Stomach (tissue), 9 donors: ENCODE measurements around the gene BCAP31. TPM values are rescaled to one million over a fixed set of nuclear protein-coding genes. Genes with fewer than 3 reads are reported as not detected.
"Not testable (repeated sequence)": the region's sequence is repeated elsewhere in the genome, so short reads cannot be mapped to it uniquely, and the experiment has no call there.

ENCODE experiments used
- DNase-seq, 2 donors: peaks; one replicate each; pipeline versions ENCODE4 v3.0.0 to v3.0.0-alpha.2; 2013 to 2019
- H3K27ac ChIP-seq, 5 donors: fragments of 200-600 bp in 4 of 5; sonication (generic) in 4 of 5; one replicate each; pipeline ENCODE4 v1.5.1; 2013 to 2019; ENCODE audit warnings: mild to moderate bottlenecking in 1 of 5, moderate library complexity in 1 of 5
- H3K27me3 ChIP-seq, 3 donors: fragments of 200-600 bp; sonication (generic); one replicate each; pipeline ENCODE4 v1.5.1; 2017 to 2019; ENCODE audit warnings: mixed run types in 1 of 3
- H3K36me3 ChIP-seq, 4 donors: fragments of 200-600 bp; sonication (generic); 1 replicate in 3 of 4; 2 replicates in 1 of 4; pipeline ENCODE4 v1.5.1; 2016 to 2019
- H3K4me1 ChIP-seq, 4 donors: fragments of 200-600 bp; sonication (generic); one replicate each; pipeline ENCODE4 v1.5.1; 2016 to 2019
- H3K4me3 ChIP-seq, 4 donors: fragments of 200-600 bp; sonication (generic) in 3 of 4; one replicate each; pipeline ENCODE4 v1.5.1; 2016 to 2019; ENCODE audit warnings: mild to moderate bottlenecking in 1 of 4
- H3K9me3 ChIP-seq, 4 donors: fragments of 200-600 bp; sonication (generic); one replicate each; pipeline ENCODE4 v1.5.1; 2016 to 2019
- EP300 ChIP-seq: sonication (generic); formaldehyde crosslinking; IDR thresholded peaks from one replicate; pipeline ENCODE4 v1.6.1; 2017; ENCODE audit warnings: antibody characterized with exemption
- POLR2A ChIP-seq, 4 donors: fragments of 450-650 bp; IDR thresholded peaks; one replicate each; pipeline ENCODE4 v1.6.1; 2016; ENCODE audit warnings: antibody characterized with exemption in 4 of 4, control low read depth in 2 of 4, mild to moderate bottlenecking in 1 of 4, moderate library complexity in 1 of 4
- POLR2AphosphoS5 ChIP-seq, 3 donors: sonication (generic); formaldehyde crosslinking; IDR thresholded peaks; one replicate each; pipeline ENCODE4 v1.6.1; 2016; ENCODE audit warnings: antibody characterized with exemption in 3 of 3
- WGBS, 5 donors: extraction: QIAGEN DNeasy Blood & Tissue Kit in 3 of 5; methylation state at CpG; one replicate each; pipeline versions ENCODE4 v1.1.5 to v1.1.7; 2013 to 2018; 5-methylcytosine and 5-hydroxymethylcytosine counted together
- intact Hi-C: fragments of 100-400 bp; cut with DNase I; formaldehyde crosslinking; loops from one replicate; pipeline ENCODE4 v1.15.1; 2023; ENCODE audit warnings: low total_unique reads
- polyA plus RNA-seq, 3 donors: library from polyadenylated mRNA; stranded (reverse); fragments of 200-250 nt; gene quantifications; one replicate each; pipeline ENCODE4 v1.2.3, GENCODE V29; 2013
- total RNA-seq, 5 donors: library from RNA; depleted of rRNA; stranded (reverse); fragments of >200 nt; gene quantifications; one replicate each; pipeline versions ENCODE4 v1.1.0 to v1.2.3, GENCODE V29; 2014 to 2016
- TF ChIP-seq, protein P1 (sequence below), 7 experiments: fragments of 450-650 bp in 4 of 7; fragments of 200-600 bp in 3 of 7; sonication (generic) in 3 of 7; IDR thresholded peaks; one replicate each; pipeline ENCODE4 v1.5.1; 2016 to 2019; ENCODE audit warnings: antibody characterized with exemption in 7 of 7, control low read depth in 2 of 7, mild to moderate bottlenecking in 1 of 7
- donor health status: healthy with polysubstance abuse.
- donor health status: Bipolar disorder and iron deficiency.
- donor health status: healthy.

BCAP31 gene
- total and polyA plus RNA-seq, 8 donors = 0.58 to 156 (median 82.0) TPM

GRCh38 chrX:153733651-153734240 is 9.6 kb upstream of the BCAP31 start:
- no peak overlapping the region for H3K27ac ChIP-seq
- H3K9me3 ChIP-seq = peaks cover 0 to 36% (median 6%) of the 10 kb centered on the region in 4 donors
- TF ChIP-seq EP300 (no peak), POLR2A (IDR thresholded peaks at IDR 0.05) (no peak), POLR2AphosphoS5 (IDR thresholded peaks at IDR 0.05) (no peak)
- TF ChIP-seq, protein P1, sequence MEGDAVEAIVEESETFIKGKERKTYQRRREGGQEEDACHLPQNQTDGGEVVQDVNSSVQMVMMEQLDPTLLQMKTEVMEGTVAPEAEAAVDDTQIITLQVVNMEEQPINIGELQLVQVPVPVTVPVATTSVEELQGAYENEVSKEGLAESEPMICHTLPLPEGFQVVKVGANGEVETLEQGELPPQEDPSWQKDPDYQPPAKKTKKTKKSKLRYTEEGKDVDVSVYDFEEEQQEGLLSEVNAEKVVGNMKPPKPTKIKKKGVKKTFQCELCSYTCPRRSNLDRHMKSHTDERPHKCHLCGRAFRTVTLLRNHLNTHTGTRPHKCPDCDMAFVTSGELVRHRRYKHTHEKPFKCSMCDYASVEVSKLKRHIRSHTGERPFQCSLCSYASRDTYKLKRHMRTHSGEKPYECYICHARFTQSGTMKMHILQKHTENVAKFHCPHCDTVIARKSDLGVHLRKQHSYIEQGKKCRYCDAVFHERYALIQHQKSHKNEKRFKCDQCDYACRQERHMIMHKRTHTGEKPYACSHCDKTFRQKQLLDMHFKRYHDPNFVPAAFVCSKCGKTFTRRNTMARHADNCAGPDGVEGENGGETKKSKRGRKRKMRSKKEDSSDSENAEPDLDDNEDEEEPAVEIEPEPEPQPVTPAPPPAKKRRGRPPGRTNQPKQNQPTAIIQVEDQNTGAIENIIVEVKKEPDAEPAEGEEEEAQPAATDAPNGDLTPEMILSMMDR (IDR thresholded peaks at IDR 0.05) = no peak
- DNase-seq = no peak
- H3K4me1 ChIP-seq = peaks cover 0 to 4% (median 1%) of the 10 kb centered on the region in 4 donors
- H3K4me3 ChIP-seq = no peak overlapping the region
- WGBS, 5 donors = 72 to 86% (median 82%) methylated on average over 5 to 15 of the region's 15 CpGs
- H3K27me3 ChIP-seq = no peaks in the 10 kb centered on the region
- intact Hi-C loops = no loop called here
- peaks cover 0 to 46% (median 30%) of the 10 kb centered on the region in 4 donors for H3K36me3 ChIP-seq

DNA sequence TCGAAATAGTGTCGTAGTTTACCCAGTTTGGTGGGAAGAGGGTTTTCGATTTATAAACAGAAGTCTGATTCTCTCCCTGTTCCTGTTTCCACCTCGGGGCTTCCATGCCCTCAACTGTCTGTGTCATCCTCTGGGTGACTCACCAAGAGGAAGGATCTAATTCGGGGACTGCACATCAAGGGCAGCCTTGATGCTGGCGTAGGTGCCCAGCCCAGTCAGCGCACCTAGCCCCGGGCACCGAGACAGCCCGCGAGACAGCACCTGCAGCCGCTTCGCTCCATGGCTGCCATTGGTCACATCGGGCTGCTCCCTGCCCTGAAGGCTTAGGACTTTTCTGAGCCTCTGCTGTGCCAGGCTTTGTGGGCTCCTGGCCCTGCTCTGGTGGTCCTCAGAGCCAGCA is 8.2 kb upstream of the BCAP31 start:
- Histone ChIP-seq H3K9me3 (peaks cover 0 to 36% (median 6%) of the 10 kb centered on the region in 4 donors), H3K4me3 (no peak overlapping the region), H3K27me3 (no peaks in the 10 kb centered on the region), H3K27ac (no peak overlapping the region), H3K4me1 (peaks cover 9 to 17% (median 15%) of the 10 kb centered on the region in 4 donors), H3K36me3 (peaks cover 0 to 42% (median 24%) of the 10 kb centered on the region in 4 donors)
- DNase-seq = no peak
- WGBS, 5 donors = 77 to 94% (median 92%) methylated on average over 3 to 14 of the region's 14 CpGs
- no peak for TF ChIP-seq EP300
- TF ChIP-seq, protein P1 (IDR thresholded peaks at IDR 0.05) = no peak
- no peak for TF ChIP-seq POLR2A (IDR thresholded peaks at IDR 0.05)
- no peak for TF ChIP-seq POLR2AphosphoS5 (IDR thresholded peaks at IDR 0.05)
- intact Hi-C loops = no loop called here

DNA sequence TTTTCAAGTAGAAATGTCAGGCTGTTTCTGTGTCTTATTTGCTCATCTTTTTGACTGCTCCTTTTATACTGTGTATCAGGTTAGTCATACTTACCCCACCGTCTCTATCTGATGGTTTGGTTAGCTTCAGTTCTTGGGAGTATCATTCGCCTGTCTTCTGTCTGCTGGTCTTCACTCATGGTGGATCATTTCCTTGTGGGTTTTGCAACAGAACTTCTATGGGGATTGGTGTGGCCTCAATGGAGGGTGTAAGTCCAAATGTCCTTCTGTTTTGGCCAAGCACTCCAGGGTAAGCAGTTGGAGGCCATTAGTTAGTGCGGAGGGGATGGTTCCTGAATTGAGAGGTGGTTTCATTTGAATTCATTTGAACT is 7.6 kb upstream of the BCAP31 start:
- Histone ChIP-seq H3K27me3 (no peaks in the 10 kb centered on the region), H3K4me3 (no peak overlapping the region), H3K27ac (peak overlapping the region in 1 of 5 donors; percentile 17), H3K36me3 (peaks cover 0 to 36% (median 18%) of the 10 kb centered on the region in 4 donors), H3K4me1 (peaks cover 15 to 23% (median 20%) of the 10 kb centered on the region in 4 donors), H3K9me3 (peaks cover 0 to 36% (median 6%) of the 10 kb centered on the region in 4 donors)
- DNase-seq = no peak
- whole genome bisulfite sequencing, 5 donors = 65 to 95% (median 92%) methylated on average over 3 of the region's 3 CpGs
- intact Hi-C loops = no loop called here
- TF ChIP-seq, protein P1 (IDR thresholded peaks at IDR 0.05) = no peak
- TF ChIP-seq EP300 (no peak), POLR2AphosphoS5 (IDR thresholded peaks at IDR 0.05) (no peak), POLR2A (IDR thresholded peaks at IDR 0.05) (no peak)

GRCh38 chrX:153731117-153731844 is 7.1 kb upstream of the BCAP31 start:
- H3K27me3 ChIP-seq = no peaks in the 10 kb centered on the region
- TF ChIP-seq POLR2AphosphoS5 (IDR thresholded peaks at IDR 0.05) = no peak
- TF ChIP-seq EP300 = no peak
- TF ChIP-seq, protein P1 (IDR thresholded peaks at IDR 0.05) = no peak
- TF ChIP-seq POLR2A (IDR thresholded peaks at IDR 0.05) = no peak
- peaks cover 20 to 29% (median 26%) of the 10 kb centered on the region in 4 donors for H3K4me1 ChIP-seq
- no peak for DNase-seq
- peaks cover 0 to 31% (median 14%) of the 10 kb centered on the region in 4 donors for H3K36me3 ChIP-seq
- H3K4me3 ChIP-seq = no peak overlapping the region
- peaks cover 0 to 36% (median 6%) of the 10 kb centered on the region in 4 donors for H3K9me3 ChIP-seq
- no peak overlapping the region for H3K27ac ChIP-seq
- intact Hi-C loops = no loop called here
- 69 to 90% (median 88%) methylated on average over 6 of the region's 6 CpGs for WGBS, 5 donors

- WGBS, 5 donors = 92 to 97% (median 93%) methylated on average over 6 to 23 of the region's 23 CpGs
- peaks cover 0 to 34% (median 6%) of the 10 kb centered on the region in 4 donors for H3K9me3 ChIP-seq
- intact Hi-C loops = not testable (repeated sequence)
Measured at GRCh38 chrX:153730115-153730514, 5.9 kb upstream of the BCAP31 start.

More at GRCh38 chrX:153730115-153730514, 5.9 kb upstream of the BCAP31 start:
- DNase-seq, H3K4me3 ChIP-seq, H3K27me3 ChIP-seq, H3K27ac ChIP-seq: not testable (repeated sequence)
- Histone ChIP-seq H3K4me1 (peaks cover 32 to 40% (median 37%) of the 10 kb centered on the region in 4 donors), H3K36me3 (peaks cover 0 to 27% (median 11%) of the 10 kb centered on the region in 4 donors)
